A549 (cell line): ENCODE data around the gene FOSL2. TPM values are rescaled to one million over a fixed set of nuclear protein-coding genes. Genes with fewer than 3 reads are reported as not detected.

Experiments
- ATAC-seq, 2 experiments: fragments of 200-7000 bp in 1 of 2; fragments of >200 bp in 1 of 2; cut with Nextera tagmentation in 1 of 2; cut with Tn5 transposase in 1 of 2; 3 replicates each; pipeline versions ENCODE4 v1.8.0 to v1.9.1; 2018 to 2020; ENCODE audit warnings: mild to moderate bottlenecking in 1 of 2, moderate library complexity in 1 of 2
- CTCF ChIA-PET: fragments of 300-600 bp; sonication (Branson Sonifier 250); formaldehyde crosslinking; extraction: SDS; loops from one replicate; lab custom pipeline; 2021; ENCODE audit warnings: antibody characterized with exemption, inconsistent platforms; lab: Yijun Ruan, JAX
- POLR2A ChIA-PET: fragments of 350-600 bp; formaldehyde crosslinking; extraction: SDS; loops from one replicate; lab custom pipeline; 2021; ENCODE audit warnings: antibody characterized with exemption, inconsistent platforms; lab: Yijun Ruan, JAX
- DNase-seq, 2 experiments: peaks; one replicate each; pipeline versions ENCODE4 v3.0.0 to v3.0.0-alpha.2; 2011 to 2016; ENCODE audit warnings: low read depth in 1 of 2, low spot score in 1 of 2
- FAIRE-seq: peaks from 2 replicates; lab custom pipeline; 2011; peaks lifted over from hg19 to GRCh38; lab: Jason Lieb, UNC
- H3K27ac ChIP-seq, 2 experiments: fragments of >200 bp; sonication (Bioruptor Twin); formaldehyde crosslinking; 3 replicates each; pipeline ENCODE4 v1.5.1; 2016 to 2017
- H3K4me1 ChIP-seq: fragments of >200 bp; sonication (Bioruptor Twin); formaldehyde crosslinking; 3 replicates; pipeline ENCODE4 v1.6.1; 2016
- H3K4me2 ChIP-seq: fragments of >200 bp; sonication (Bioruptor Twin); formaldehyde crosslinking; 3 replicates; pipeline ENCODE4 v1.6.1; 2016
- H3K4me3 ChIP-seq: fragments of >200 bp; sonication (Bioruptor Twin); formaldehyde crosslinking; 3 replicates; pipeline ENCODE4 v1.5.1; 2016
- H3K9me3 ChIP-seq: fragments of >200 bp; sonication (Bioruptor Twin); formaldehyde crosslinking; 3 replicates; pipeline ENCODE4 v1.6.1; 2016
- BHLHE40 ChIP-seq: IDR thresholded peaks from 2 replicates; pipeline ENCODE4 v1.6.1; 2012; ENCODE audit warnings: low read depth, low read length, inconsistent platforms
- CBX8 ChIP-seq: fragments of 200-600 bp; sonication (generic); IDR thresholded peaks from 2 replicates; pipeline ENCODE4 v1.6.1; 2016
- EP300 ChIP-seq, 2 experiments: fragments of >200 bp; sonication (Bioruptor Twin); formaldehyde crosslinking; IDR thresholded peaks; 2 replicates in 1 of 2; 3 replicates in 1 of 2; pipeline ENCODE4 v1.6.1; 2016 to 2017
- FOSL2 ChIP-seq, 2 experiments: fragments of 450-650 bp in 1 of 2; fragments of >200 bp in 1 of 2; sonication (Bioruptor Twin) in 1 of 2; formaldehyde crosslinking; IDR thresholded peaks; 2 replicates each; pipeline versions ENCODE4 v1.5.0 to v1.6.1; 2016 to 2020; ENCODE audit warnings: mild to moderate bottlenecking in 1 of 2, moderate library complexity in 1 of 2
- HDAC2 ChIP-seq: fragments of 200-600 bp; sonication (generic); IDR thresholded peaks from 2 replicates; pipeline ENCODE4 v1.6.1; 2016
- JUN ChIP-seq, 2 experiments: fragments of >200 bp; sonication (Bioruptor Twin); formaldehyde crosslinking; IDR thresholded peaks; 2 replicates in 1 of 2; 3 replicates in 1 of 2; pipeline ENCODE4 v1.6.1; 2016 to 2017
- JUNB ChIP-seq: fragments of >200 bp; sonication (Bioruptor Twin); formaldehyde crosslinking; IDR thresholded peaks from 2 replicates; pipeline ENCODE4 v1.6.1; 2016
- POLR2AphosphoS2 ChIP-seq: conservative IDR thresholded peaks from 2 replicates; pipeline ENCODE4 v1.6.1; 2012; ENCODE audit warnings: low read length, improper control_type of control experiment, inconsistent platforms
- RAD21 ChIP-seq, 2 experiments: fragments of >200 bp in 1 of 2; sonication (Bioruptor Twin) in 1 of 2; formaldehyde crosslinking in 1 of 2; IDR thresholded peaks in 1 of 2; conservative IDR thresholded peaks in 1 of 2; 2 replicates in 1 of 2; 3 replicates in 1 of 2; pipeline ENCODE4 v1.6.1; 2012 to 2018; ENCODE audit warnings: inconsistent platforms in 1 of 2
- RARB ChIP-seq: fragments of 250-450 bp; sonication (Bioruptor Pico); IDR thresholded peaks from 2 replicates; pipeline ENCODE4 v1.8.0; 2021; ENCODE audit warnings: mild to moderate bottlenecking, moderate library complexity
- RFX5 ChIP-seq: fragments of 450-650 bp; IDR thresholded peaks from 2 replicates; pipeline ENCODE4 v1.7.1; 2014; ENCODE audit warnings: antibody characterized with exemption, mild to moderate bottlenecking, moderate library complexity
- SREBF2 ChIP-seq: fragments of 450-650 bp; IDR thresholded peaks from 2 replicates; pipeline ENCODE4 v1.6.1; 2014; ENCODE audit warnings: mild to moderate bottlenecking, moderate library complexity
- TP53 ChIP-seq: fragments of 250-450 bp; sonication (Bioruptor Pico); IDR thresholded peaks from 2 replicates; pipeline ENCODE4 v1.5.0; 2021; ENCODE audit warnings: mild to moderate bottlenecking, moderate library complexity
- ZC3H11A ChIP-seq: fragments of 450-650 bp; IDR thresholded peaks from 2 replicates; pipeline ENCODE4 v1.6.1; 2014; ENCODE audit warnings: antibody characterized with exemption, mild to moderate bottlenecking
- ZSCAN20 ChIP-seq: fragments of 250-450 bp; sonication (Bioruptor Pico); IDR thresholded peaks from 2 replicates; pipeline ENCODE4 v1.8.0; 2022; ENCODE audit warnings: mild to moderate bottlenecking, moderate library complexity
- WGBS: methylation state at CpG from one replicate; pipeline ENCODE4 v1.1.6; 2017; ENCODE audit errors: missing lambda C conversion rate; 5-methylcytosine and 5-hydroxymethylcytosine counted together
- polyA plus RNA-seq, 4 experiments: library from polyadenylated mRNA; depleted of rRNA in 3 of 4; stranded (reverse); fragments of >200 nt; fragmentation: RNase III in 1 of 4; extraction: RNeasy Plus Mini Kit Qiagen cat#74134 plus additional on column Dnase treatment in 1 of 4; gene quantifications; 2 replicates in 3 of 4; 3 replicates in 1 of 4; pipeline ENCODE4 v1.2.3, GENCODE V29; 2011 to 2017
- TF ChIP-seq, protein P1 (sequence below): IDR thresholded peaks from 2 replicates; pipeline ENCODE4 v1.6.1; 2012; ENCODE audit warnings: low read depth, borderline replicate concordance
- TF ChIP-seq, protein P2 (sequence below): fragments of >200 bp; sonication (Bioruptor Twin); formaldehyde crosslinking; IDR thresholded peaks from 2 replicates; pipeline ENCODE4 v1.6.1; 2016

The FOSL2 gene
- polyA plus RNA-seq, 2 of the 4 experiments (the other 2 are of a cell fraction) = 45.7 to 73.4 TPM

DNA sequence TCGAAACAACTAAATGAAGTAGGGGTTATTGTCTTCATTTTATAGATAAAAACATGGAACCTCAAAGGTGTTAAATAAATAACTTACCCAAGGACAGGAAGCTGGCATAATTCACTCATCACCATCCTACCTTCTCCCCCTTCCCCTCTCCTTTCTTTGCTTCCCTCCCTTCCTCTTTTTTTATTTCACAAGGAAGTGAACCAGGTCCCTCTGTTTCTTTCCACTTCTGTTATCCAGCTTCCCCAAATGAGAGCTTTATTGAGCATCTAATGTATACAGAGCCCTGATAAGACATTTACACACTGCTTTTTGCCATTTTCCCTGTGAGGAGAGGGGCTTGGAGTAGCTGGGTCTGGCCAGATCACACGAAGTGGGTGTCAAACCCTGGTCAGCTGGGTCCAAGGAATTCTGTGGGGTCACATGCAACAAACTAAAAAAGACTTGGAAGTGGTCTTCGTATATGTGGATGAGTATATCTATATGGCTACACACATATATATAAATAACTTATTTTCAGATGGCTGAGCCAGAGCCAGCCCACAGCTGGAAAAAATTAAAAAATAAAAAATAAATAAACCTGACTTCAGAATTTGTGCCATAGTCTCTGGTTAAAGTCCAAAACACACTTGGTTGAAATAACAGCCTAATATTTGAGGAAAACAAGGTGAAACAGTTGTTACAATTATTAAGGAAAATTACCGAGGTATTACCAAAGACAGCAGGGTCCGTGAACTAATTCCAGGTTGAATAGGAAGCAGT lies 49.3 kb upstream of the FOSL2 start:
- Histone ChIP-seq H3K9me3 (no peaks in the 10 kb centered on the region), H3K4me2 (peak overlapping the region; percentile 57), H3K4me1 (peaks cover 37% of the 10 kb centered on the region), H3K4me3 (no peak overlapping the region), H3K27ac (peak overlapping the region; percentile 65 to 88)
- ChIA-PET POLR2A (no interaction called here), CTCF (interaction anchor here (1.0 to 1.5 kb wide), 4 partner anchors 9 to 620 kb away, joined by 3 to 6 read pairs (median 4); no protein-coding TSS in a partner anchor)
- TF ChIP-seq FOSL2 (IDR thresholded peaks at IDR 0.05) = no peak
- TF ChIP-seq FOSL2 (CRISPR knock-in tag; IDR thresholded peaks at IDR 0.05) = no peak
- TF ChIP-seq POLR2AphosphoS2 = no peak
- no peak for TF ChIP-seq ZSCAN20 (CRISPR knock-in tag)
- no peak for TF ChIP-seq RFX5
- TF ChIP-seq SREBF2 = no peak
- TF ChIP-seq TP53 (CRISPR knock-in tag) = no peak
- TF ChIP-seq RAD21 (conservative IDR thresholded peaks at IDR 0.05 in 1 of 2, IDR thresholded peaks at IDR 0.05 in 1 of 2) = no peak
- TF ChIP-seq EP300 (IDR thresholded peaks at IDR 0.05) = no peak
- DNase-seq (no peak), ATAC-seq (no peak), FAIRE-seq (no peak)
- WGBS = 88% methylated on average over 5 of the region's 5 CpGs

DNA sequence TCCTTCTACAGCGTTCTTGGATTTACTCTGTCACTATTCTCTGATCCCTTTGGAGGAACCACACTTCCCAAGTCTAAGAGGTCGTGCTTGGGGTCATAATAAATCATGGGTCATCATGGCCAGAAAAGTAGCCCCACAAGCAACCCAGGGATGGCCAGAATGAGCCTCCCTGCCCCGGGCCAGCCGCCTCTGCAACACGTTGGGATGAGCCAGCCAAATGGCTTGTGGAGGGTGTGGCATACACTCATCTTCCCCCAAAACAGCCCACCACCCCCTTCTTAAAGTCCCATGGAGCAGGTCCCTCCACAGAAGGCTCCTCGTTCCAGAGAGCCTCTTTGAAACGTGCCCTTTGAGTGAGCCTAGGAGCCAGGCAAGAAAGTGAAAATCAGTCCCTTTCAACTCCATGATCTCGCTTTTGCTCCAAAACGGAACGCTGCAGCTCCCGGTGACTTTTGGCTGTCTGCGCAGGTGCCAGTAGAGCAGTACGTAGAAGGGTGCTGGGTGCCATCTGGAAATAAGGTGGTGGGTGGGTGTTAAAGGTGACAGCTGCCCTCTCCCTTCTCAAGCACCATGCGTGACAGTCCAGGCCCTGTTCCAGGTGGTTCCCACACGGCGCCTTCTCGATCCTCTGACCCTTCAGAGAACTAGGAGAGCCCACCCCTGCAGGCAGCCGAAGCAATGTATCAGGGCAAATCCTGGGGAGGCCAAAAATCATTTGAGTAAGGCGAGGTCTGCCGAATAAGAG lies 48.5 kb upstream of the FOSL2 start:
- POLR2A ChIA-PET = no interaction called here
- whole genome bisulfite sequencing = 92% methylated on average over 20 of the region's 20 CpGs
- H3K4me1 ChIP-seq = peaks cover 30% of the 10 kb centered on the region

DNA sequence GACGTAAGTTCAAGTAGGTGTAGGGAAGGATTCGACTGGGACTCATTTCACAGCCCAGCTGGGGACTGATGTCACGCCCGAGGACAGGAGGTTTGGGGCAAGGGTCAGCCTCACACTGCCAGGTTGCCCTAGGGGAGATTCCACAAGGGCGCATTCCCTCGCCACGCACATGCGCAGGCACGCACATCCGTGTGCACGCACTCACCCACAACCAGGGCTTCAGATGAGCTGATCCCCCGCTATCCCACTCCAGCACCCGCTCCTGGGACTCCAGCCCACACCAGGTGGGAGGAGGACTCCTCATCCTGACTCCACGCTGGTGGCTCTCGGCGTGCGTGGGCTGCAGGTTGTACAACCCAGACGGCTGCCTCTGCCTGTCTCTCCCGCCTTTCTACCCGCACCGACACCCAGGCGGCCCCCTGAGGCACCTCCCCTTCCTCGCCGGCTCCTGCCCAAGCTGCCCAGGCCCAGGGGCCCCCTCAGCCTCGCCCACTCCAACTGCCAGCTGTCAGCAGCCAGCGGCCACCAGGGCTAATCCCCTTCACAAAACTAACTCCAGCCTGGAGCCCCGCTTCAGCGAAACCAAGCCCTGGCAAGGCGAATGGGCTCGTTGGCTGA lies 47.8 kb upstream of the FOSL2 start:
- ChIA-PET POLR2A (no interaction called here), CTCF (interaction anchor here (1.0 to 1.7 kb wide), 2 partner anchors 32 to 662 kb away, joined by 3 to 4 read pairs; no protein-coding TSS in a partner anchor)
- no peak for FAIRE-seq
- H3K4me3 ChIP-seq = no peak overlapping the region
- ATAC-seq = no peak
- no peaks in the 10 kb centered on the region for H3K9me3 ChIP-seq
- H3K27ac ChIP-seq = peak overlapping the region in 1 of 2 experiments; percentile 88; a peak in 3 of 6 replicates
- H3K4me2 ChIP-seq = no peak overlapping the region
- no peak for DNase-seq
- whole genome bisulfite sequencing = 85% methylated on average over 28 of the region's 30 CpGs
- H3K4me1 ChIP-seq = peaks cover 27% of the 10 kb centered on the region
- TF ChIP-seq CBX8 (no peak), JUNB (no peak), BHLHE40 (no peak)
- TF ChIP-seq, protein P1, sequence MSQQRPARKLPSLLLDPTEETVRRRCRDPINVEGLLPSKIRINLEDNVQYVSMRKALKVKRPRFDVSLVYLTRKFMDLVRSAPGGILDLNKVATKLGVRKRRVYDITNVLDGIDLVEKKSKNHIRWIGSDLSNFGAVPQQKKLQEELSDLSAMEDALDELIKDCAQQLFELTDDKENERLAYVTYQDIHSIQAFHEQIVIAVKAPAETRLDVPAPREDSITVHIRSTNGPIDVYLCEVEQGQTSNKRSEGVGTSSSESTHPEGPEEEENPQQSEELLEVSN = no peak

More for the DNA sequence above, 48.5 kb upstream of the FOSL2 start:
- DNase-seq = no peak
- TF ChIP-seq, protein P2, sequence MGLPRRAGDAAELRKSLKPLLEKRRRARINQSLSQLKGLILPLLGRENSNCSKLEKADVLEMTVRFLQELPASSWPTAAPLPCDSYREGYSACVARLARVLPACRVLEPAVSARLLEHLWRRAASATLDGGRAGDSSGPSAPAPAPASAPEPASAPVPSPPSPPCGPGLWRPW = no peak
- TF ChIP-seq SREBF2 (no peak), RARB (CRISPR knock-in tag) (no peak), JUN (IDR thresholded peaks at IDR 0.05) (no peak), HDAC2 (no peak), ZC3H11A (no peak)
- TF ChIP-seq, protein P1 = no peak
- TF ChIP-seq, all 56 proteins: peak for 0
- ATAC-seq (no peak), FAIRE-seq (no peak)
- CTCF ChIA-PET = interaction anchor here (1.0 to 1.7 kb wide), 2 partner anchors 34 to 661 kb away, joined by 4 read pairs; no protein-coding TSS in a partner anchor
- no peak overlapping the region for H3K4me3 ChIP-seq
- no peaks in the 10 kb centered on the region for H3K9me3 ChIP-seq
- H3K4me2 ChIP-seq = no peak overlapping the region
- H3K27ac ChIP-seq = peak overlapping the region; percentile 65 to 88; a peak in 5 of 6 replicates
